Stimulated activated CD8-positive, alpha-beta memory T cell treated with anti-CD3 and anti-CD28 coated beads, Interleukin-4, amount 100 ng/mL, for 24 hours (primary cell): ENCODE results near the gene MKNK2.

Source experiments
- DNase-seq: peaks from one replicate; pipeline ENCODE4 v3.0.0-alpha.2; 2020; ENCODE audit warnings: low read depth

The MKNK2 gene

GRCh38 chr19:2057484-2058469 lies 6.7 kb upstream of the MKNK2 start:
- no peak for DNase-seq

DNA sequence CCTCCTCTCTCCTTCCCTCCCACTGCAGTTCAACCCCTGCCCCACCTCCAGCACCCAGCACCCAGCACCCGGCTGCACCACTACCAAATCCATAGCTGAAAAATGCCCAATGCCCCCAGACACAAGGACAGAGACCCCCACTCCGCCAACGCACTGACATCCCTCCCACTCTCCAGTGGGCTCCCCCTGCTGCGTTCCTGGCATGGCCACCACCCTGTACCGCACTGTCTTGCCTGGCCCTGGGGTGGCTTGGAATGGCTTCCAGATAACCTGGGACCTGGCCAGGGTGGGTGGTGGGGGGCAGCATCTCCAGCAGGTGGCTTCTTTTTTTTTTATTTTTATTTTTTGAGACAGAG lies 5.8 kb upstream of the MKNK2 start:
- DNase-seq = no peak

DNA sequence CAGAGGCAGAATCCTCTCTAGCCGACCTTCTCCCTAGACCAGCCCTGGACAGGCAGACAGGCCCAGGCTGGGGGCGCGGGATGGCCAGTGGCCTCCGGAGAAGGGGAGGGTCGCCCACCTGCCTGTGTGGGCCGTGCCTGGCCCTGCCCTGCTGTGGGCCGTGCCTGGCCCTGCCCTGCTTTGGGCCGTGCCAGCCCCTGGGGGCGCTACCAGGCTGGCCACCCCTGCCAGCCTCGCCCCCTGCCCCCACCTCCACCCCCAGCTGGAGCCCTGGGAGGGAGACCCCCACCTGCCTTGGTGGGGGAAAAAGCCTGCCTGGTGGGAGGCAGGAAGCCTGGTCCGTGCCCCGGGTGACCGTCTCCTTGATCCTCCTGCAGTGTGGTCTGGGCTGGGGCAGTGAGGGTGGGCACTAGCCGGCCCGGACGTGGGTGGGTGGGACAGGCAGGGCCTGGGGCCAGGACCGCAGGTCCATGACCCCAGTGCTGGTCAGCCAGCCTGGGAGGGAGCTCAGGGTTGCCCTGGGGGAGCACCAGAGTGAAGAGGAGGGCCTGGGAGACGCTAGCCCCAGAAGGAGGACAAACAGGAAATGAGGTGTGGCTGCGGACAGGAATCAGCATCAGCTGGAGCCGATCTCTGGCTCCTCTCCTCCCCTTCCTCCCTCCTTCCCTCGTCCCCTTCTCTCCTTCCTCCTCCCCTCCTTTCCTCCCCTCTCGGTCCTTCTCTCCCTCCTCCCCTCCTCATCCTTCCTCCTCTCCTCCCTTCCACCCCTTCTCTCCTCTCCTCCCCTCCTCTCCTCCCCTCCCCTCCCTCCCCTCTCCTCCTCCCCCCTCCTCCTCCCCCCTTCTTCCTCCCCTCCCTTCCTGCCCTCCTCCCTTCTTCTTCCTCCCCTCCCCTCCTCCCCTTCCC lies 5.1 kb upstream of the MKNK2 start:
- no peak for DNase-seq

GRCh38 chr19:2054763-2055162 lies 3.7 kb upstream of the MKNK2 start:
- DNase-seq = no peak

- DNase-seq = no peak
Observed at GRCh38 chr19:2053601-2054389, 2.8 kb upstream of the MKNK2 start.

DNA sequence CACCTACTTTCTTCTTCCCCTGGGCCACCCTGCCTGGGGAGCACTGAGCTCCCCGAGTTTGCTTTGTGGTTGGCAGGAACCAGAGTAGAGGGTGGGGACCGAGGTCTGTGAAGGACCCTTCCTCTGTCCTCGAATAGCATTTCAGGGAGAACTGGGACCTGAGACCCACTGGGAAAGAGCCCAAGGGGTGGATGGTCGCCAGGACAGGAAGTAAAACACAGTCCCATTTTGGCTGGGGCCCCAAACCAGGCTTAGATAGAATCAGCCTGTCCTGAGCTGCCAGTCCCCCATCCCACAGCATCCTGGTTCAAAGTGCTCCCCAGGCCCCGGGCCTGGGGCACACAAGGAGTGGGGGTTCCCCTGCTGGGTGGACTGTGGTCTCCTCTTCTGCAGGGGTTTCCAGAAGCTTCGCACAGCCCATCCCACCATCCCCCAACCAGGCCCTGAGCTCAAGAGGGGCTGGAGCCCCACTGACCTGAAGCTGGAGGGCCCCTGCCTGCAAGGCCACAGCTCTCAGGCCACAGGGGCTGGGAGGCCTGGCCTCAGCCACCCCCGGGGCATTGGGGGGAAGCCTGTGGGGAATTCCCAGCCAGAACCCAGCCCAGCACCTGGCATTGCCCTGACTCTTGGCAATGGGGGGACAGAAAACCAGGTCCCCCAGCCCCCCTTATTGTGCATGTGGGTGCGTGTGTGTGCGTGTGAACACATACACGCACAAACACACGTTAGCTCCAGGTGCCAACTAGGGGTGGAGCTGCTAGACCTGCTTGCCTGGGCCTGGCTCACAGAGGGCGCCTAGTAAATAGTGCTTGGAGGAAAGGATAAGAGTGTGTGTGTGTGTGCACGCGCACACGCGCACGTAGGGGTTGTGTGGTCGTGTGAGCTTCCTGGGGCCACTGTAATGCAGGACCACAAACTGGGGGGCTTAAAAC lies 995 bp upstream of the MKNK2 start:
- no peak for DNase-seq

DNA sequence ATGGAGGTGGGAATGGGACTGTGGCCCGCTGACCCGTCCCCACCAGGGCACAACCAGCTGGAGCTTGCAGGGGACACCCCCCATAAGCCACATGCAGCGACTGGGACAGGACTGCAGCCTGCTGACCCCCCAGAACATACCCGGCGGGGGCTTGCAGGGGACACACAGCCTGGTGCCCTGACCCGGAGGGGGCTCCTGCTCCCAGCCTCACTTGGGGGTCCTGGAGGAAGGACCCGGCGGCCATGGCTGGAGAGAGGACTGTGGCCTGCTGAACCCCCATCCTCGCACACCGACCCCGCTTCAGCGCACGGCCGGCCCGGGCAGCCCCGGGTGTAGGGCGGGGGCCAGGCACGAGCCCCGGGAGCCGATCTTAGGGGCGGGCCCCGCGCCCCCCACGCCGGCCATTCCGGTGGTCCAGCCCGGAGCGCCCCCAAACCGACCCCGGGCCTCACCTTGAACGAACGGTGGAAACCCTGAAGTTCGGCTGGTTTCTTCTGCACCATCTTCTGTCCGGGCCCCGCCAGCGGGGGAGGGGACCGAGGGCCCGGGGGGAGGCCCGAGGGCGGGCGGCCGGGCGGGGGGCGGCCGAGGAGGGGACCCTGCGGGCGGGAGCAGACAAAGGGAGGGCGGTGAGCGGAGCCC lies 574 bp downstream of the MKNK2 start:
- DNase-seq = peak; percentile 23

DNA sequence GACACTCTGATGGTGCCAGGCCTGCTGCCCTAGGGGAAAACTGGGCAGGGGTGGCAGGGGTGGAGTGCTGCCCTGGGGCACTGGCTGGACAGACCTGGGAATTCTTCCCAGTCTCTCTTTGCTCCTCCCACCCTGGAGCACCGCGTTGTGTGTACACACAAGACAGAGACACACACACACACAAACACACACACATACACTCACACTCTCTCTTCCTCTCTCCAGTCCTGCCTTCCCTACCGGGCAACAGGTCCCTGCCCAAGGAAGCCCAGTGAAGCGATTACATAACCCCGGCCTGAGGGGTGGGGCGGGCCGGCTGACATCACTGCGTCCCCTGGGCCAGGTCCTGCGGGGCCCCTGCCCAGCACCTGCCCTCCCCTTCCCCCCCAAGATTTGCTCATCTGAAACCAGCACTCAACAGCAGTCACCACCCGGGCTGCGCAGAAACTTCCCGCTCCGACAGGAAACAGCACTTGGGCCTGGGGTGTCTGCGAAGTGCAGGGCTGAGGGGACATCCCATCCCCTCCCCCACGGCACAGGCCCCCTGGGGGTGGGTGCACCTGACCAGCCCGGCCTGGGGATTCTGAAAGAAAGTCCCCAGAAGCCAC lies 1.2 kb downstream of the MKNK2 start:
- peak; percentile 34 for DNase-seq

GRCh38 chr19:2048959-2049740 lies 1.9 kb downstream of the MKNK2 start:
- no peak for DNase-seq

DNA sequence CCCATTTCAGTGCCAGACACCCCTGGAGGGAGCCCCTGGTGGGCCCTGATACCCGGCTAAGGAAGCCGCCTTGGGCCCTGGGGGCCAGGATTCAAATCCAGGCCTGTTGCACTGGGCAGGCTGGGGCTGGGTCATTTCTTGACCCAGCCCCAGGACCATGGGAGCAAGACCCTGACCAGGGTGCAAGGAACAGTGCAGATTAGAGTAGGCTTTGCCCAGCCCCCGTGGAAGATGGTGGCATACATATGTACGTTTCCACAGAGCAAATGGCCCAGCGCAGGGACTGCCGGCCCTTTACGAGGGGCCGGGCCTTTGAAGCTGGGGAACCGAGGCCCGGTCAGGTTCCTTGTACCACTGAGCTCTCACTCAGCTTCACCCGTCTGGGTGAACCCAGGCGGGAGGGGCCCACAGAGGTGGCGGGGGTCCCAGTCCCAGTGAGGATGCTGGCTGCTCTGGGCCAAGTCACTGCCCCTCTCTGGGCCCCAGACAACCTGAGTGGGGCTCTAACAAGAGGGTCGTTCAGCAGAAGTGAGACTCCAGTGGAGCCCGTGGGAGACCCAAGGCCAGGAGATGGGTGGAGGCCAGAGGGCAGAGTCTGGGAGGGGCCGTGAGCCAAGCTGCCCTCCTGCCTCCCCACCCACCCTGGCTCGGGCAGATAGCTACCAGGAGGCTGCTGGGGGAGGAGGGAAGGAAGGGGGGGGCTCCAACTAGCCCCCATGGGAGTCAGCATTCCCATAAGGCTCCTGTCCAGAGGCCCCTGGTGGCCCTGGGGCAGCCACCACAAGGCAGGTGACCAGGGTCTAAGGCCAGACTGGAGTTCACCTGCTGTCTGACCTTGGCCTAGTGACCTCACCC lies 2.7 kb downstream of the MKNK2 start:
- no peak for DNase-seq

GRCh38 chr19:2047449-2048103 lies 3.5 kb downstream of the MKNK2 start:
- no peak for DNase-seq

GRCh38 chr19:2047076-2047448 lies 4.0 kb downstream of the MKNK2 start:
- no peak for DNase-seq

DNA sequence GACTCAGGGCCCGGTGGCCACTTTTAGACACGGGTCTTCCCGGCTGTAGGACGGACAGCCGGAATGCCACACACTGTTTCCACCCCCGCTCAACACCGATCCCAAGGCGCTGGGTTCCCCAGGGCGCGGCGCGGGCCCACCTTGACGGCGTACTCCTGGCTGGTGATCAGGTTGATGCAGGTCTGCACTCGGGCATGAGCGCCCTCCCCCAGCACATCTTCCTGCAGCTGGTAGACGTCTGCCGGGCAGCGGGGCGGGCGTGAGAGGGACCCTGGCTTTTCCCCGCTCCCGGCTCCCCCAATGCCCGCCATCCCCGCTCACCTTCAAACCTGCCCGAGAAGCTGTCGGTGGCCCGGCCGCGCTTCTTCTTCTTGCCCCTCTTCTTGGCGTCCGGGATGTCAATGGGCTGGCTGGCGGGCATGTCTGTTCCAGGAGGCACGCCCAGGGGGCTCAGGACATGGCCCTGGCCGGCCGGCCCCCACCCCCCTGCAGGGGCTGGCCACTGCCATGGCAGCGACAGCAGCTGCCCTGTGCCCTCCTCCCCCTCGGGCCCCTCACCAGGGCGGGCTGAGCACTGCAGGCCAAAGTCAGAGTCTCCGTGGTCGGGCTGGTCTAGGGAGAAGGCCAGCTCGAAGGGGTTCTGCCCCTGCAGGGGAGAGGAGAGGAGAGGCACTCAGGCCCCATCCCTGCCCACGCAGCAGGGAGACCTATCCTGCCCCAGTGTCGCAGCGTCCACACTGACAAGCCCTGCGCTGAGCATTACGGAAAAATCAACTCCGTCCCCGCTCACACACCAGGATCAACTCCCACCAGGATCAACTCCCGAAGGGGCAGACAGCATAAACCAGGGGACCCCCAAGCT lies 4.8 kb downstream of the MKNK2 start:
- no peak for DNase-seq

DNA sequence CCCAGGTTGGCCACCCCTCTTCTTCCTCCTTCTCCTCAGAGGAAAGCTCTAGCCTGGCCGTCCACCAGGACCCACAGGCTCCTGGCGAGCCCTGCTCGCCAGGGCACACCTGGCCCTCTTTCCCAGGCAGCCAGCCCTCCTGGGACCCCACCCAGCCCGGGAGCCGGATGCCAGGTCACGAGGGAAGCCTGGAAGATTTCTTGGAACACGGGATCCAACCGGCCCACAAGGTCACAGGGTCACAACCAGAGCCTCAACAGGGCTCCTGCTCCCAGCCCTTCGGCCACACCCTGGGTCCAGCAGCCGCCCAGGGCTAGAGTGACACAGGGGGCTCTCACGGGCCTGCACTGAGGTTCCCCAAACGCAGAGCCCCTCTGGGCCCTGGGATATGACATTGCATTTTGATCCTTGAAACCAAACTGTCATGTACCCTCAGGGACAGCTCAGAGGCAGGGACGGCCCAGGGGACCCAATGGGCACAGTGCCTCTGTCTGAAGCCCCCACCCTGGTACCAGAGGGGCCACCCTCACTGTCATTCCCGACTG lies 5.5 kb downstream of the MKNK2 start:
- no peak for DNase-seq

GRCh38 chr19:2044709-2045500 lies 6.1 kb downstream of the MKNK2 start:
- no peak for DNase-seq
